Ovary (tissue), 3 donors: ENCODE data around the gene PHACTR3.

Experiments
- EP300 ChIP-seq: sonication (generic); formaldehyde crosslinking; IDR thresholded peaks from one replicate; pipeline ENCODE4 v1.6.1; 2017; ENCODE audit warnings: antibody characterized with exemption
- POLR2A ChIP-seq: fragments of 450-650 bp; IDR thresholded peaks from one replicate; pipeline ENCODE4 v1.6.1; 2017; ENCODE audit warnings: antibody characterized with exemption, mild to moderate bottlenecking, moderate library complexity
- TF ChIP-seq, protein P1 (sequence below), 3 donors: fragments of 450-650 bp in 2 of 3; fragments of 200-600 bp in 1 of 3; IDR thresholded peaks; one replicate each; pipeline versions ENCODE4 v1.5.1 to v1.8.0; 2016 to 2022; ENCODE audit warnings: antibody characterized with exemption in 3 of 3, mild to moderate bottlenecking in 1 of 3
- donor health status: DM: no; HTN: no; CAD: no.

- TF ChIP-seq, protein P1, sequence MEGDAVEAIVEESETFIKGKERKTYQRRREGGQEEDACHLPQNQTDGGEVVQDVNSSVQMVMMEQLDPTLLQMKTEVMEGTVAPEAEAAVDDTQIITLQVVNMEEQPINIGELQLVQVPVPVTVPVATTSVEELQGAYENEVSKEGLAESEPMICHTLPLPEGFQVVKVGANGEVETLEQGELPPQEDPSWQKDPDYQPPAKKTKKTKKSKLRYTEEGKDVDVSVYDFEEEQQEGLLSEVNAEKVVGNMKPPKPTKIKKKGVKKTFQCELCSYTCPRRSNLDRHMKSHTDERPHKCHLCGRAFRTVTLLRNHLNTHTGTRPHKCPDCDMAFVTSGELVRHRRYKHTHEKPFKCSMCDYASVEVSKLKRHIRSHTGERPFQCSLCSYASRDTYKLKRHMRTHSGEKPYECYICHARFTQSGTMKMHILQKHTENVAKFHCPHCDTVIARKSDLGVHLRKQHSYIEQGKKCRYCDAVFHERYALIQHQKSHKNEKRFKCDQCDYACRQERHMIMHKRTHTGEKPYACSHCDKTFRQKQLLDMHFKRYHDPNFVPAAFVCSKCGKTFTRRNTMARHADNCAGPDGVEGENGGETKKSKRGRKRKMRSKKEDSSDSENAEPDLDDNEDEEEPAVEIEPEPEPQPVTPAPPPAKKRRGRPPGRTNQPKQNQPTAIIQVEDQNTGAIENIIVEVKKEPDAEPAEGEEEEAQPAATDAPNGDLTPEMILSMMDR (IDR thresholded peaks at IDR 0.05): no peak
- TF ChIP-seq POLR2A (no peak), EP300 (no peak)
Measured at GRCh38 chr20:59657459-59658046, 53.2 kb downstream of the PHACTR3 start.
